ENCODE data around the gene INPP5A.

The INPP5A gene

DNA sequence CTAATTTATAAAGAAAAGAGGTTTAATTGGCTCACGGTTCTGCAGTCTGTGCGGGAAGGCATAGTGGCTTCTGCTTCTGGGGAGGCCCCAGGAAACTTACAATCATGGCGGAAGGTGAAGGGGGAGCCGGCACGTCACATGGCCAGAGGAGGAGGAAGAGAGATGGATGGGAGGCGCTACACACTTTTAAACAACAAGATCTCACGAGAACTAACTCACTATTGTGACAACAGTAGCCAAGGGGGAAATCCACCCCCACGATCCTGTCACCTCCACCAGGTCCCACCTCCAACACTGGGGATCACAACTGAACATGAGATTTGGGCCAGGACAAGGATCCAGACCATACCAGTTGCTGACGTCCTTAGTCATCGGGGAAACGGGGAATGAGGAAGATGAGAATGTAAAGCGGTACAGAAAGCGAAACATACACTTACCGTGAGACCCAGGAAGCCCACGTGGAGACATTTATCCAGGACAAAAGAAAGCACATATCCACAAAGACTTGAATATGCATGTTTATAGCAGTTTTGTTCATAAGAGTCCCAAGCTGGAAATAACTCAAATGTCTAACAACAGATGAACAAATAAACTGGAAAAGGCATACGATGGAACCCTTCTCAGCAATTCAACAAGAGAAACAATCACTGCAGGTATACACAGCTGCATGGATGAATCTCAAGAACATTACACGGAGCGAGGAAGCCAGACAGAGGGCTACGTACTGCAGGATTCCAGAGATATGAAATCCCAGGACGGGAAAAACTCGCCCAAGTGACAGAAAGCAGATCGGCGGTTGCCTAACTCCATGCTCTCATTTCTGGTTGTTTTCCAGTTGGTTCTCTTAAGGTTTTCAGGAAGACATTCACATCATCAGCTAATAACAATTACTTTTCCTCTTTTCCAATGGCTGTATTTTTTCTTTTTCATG lies 26.2 kb upstream of the INPP5A start:
- H3K9me3 ChIP-seq (ENCODE audit: control insufficient read depth, low read length), result no peaks in the 10 kb centered on the region
- no peaks in the 10 kb centered on the region for H3K36me3 ChIP-seq (ENCODE audit: control insufficient read depth, insufficient read depth, low read length)
- no peaks in the 10 kb centered on the region for H3K27me3 ChIP-seq (replicated peaks; ENCODE audit: control insufficient read depth, insufficient read depth, low read length, poor library complexity, severe bottlenecking)
- H3K4me3 ChIP-seq (ENCODE audit: insufficient read depth, low read depth, low read length, poor library complexity, severe bottlenecking), result no peak overlapping the region
- DNase-seq, result no peak
- no peak overlapping the region for H3K27ac ChIP-seq (ENCODE audit: insufficient read depth, low read length, poor library complexity, severe bottlenecking)
- H3K4me1 ChIP-seq (ENCODE audit: control insufficient read depth, insufficient read depth, low read length, poor library complexity, severe bottlenecking), result no peaks in the 10 kb centered on the region

- Histone ChIP-seq H3K4me1 (ENCODE audit: control insufficient read depth, insufficient read depth, low read length, poor library complexity, severe bottlenecking) (no peaks in the 10 kb centered on the region), H3K27ac (ENCODE audit: insufficient read depth, low read length, poor library complexity, severe bottlenecking) (no peak overlapping the region), H3K4me3 (ENCODE audit: insufficient read depth, low read depth, low read length, poor library complexity, severe bottlenecking) (no peak overlapping the region), H3K27me3 (replicated peaks; ENCODE audit: control insufficient read depth, insufficient read depth, low read length, poor library complexity, severe bottlenecking) (no peaks in the 10 kb centered on the region), H3K36me3 (ENCODE audit: control insufficient read depth, insufficient read depth, low read length) (no peaks in the 10 kb centered on the region), H3K9me3 (ENCODE audit: control insufficient read depth, low read length) (no peaks in the 10 kb centered on the region)
- DNase-seq, result no peak
Observed at GRCh38 chr10:132512052-132512442, 25.5 kb upstream of the INPP5A start.

GRCh38 chr10:132512693-132513345 lies 24.8 kb upstream of the INPP5A start:
- Histone ChIP-seq H3K9me3 (ENCODE audit: control insufficient read depth, low read length) (no peaks in the 10 kb centered on the region), H3K36me3 (ENCODE audit: control insufficient read depth, insufficient read depth, low read length) (no peaks in the 10 kb centered on the region), H3K4me3 (ENCODE audit: insufficient read depth, low read depth, low read length, poor library complexity, severe bottlenecking) (no peak overlapping the region), H3K27me3 (replicated peaks; ENCODE audit: control insufficient read depth, insufficient read depth, low read length, poor library complexity, severe bottlenecking) (no peaks in the 10 kb centered on the region), H3K4me1 (ENCODE audit: control insufficient read depth, insufficient read depth, low read length, poor library complexity, severe bottlenecking) (no peaks in the 10 kb centered on the region), H3K27ac (ENCODE audit: insufficient read depth, low read length, poor library complexity, severe bottlenecking) (no peak overlapping the region)
- no peak for DNase-seq

- no peaks in the 10 kb centered on the region for H3K27me3 ChIP-seq (replicated peaks; ENCODE audit: control insufficient read depth, insufficient read depth, low read length, poor library complexity, severe bottlenecking)
Observed at GRCh38 chr10:132514821-132515520, 22.6 kb upstream of the INPP5A start.

DNA sequence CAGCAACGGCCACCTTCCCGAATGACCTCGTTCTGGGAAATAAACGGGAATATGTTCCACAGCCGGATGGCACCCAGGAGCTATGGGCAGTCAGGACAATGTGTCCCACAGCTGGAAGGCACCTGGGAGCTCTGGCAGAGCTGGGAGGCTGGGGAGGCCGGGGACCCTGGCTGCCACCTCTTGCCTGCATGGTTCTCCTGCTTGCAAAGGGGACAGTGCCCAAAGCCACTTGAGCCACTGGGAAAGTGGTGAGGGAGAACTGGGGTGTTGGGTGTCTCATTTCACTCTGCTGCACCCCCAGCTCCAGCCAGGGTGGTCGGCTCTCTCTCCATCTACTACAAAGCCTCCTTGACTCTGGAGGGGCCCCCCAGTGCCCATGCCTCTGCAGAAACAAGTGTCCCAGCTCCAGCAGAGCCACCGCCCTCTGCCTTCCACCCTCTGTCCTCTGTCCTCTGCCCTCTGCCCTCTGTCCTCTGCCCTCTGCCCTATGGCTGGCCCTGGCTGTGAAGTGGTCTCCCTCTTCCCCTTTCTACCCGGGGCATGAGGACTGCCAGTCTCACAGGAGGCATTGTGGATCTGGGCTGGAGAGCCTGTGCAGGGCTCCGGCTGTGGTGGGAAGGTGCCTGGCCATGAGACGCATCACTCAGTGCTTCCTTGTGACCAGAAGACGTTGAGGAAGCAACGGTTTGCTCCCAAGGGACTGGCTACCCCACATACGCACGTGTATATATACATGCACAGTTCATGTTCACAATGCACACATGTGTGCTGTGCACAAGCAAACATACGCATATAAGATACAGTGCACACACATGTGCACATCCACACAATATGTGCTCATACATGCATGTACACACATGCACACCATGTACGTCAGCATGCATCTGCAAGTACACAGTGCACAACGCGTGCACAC lies 21.5 kb upstream of the INPP5A start:
- H3K4me1 ChIP-seq (ENCODE audit: control insufficient read depth, insufficient read depth, low read length, poor library complexity, severe bottlenecking), result no peaks in the 10 kb centered on the region
- H3K27me3 ChIP-seq (replicated peaks; ENCODE audit: control insufficient read depth, insufficient read depth, low read length, poor library complexity, severe bottlenecking), result no peaks in the 10 kb centered on the region
- H3K27ac ChIP-seq (ENCODE audit: insufficient read depth, low read length, poor library complexity, severe bottlenecking), result no peak overlapping the region
- DNase-seq, result no peak
- no peaks in the 10 kb centered on the region for H3K9me3 ChIP-seq (ENCODE audit: control insufficient read depth, low read length)
- no peak overlapping the region for H3K4me3 ChIP-seq (ENCODE audit: insufficient read depth, low read depth, low read length, poor library complexity, severe bottlenecking)
- no peaks in the 10 kb centered on the region for H3K36me3 ChIP-seq (ENCODE audit: control insufficient read depth, insufficient read depth, low read length)

More at GRCh38 chr10:132514821-132515520, 22.6 kb upstream of the INPP5A start:
- no peaks in the 10 kb centered on the region for H3K4me1 ChIP-seq (ENCODE audit: control insufficient read depth, insufficient read depth, low read length, poor library complexity, severe bottlenecking)
- H3K4me3 ChIP-seq (ENCODE audit: insufficient read depth, low read depth, low read length, poor library complexity, severe bottlenecking), result no peak overlapping the region
- DNase-seq, result no peak
- no peak overlapping the region for H3K27ac ChIP-seq (ENCODE audit: insufficient read depth, low read length, poor library complexity, severe bottlenecking)
- no peaks in the 10 kb centered on the region for H3K36me3 ChIP-seq (ENCODE audit: control insufficient read depth, insufficient read depth, low read length)
- no peaks in the 10 kb centered on the region for H3K9me3 ChIP-seq (ENCODE audit: control insufficient read depth, low read length)

DNA sequence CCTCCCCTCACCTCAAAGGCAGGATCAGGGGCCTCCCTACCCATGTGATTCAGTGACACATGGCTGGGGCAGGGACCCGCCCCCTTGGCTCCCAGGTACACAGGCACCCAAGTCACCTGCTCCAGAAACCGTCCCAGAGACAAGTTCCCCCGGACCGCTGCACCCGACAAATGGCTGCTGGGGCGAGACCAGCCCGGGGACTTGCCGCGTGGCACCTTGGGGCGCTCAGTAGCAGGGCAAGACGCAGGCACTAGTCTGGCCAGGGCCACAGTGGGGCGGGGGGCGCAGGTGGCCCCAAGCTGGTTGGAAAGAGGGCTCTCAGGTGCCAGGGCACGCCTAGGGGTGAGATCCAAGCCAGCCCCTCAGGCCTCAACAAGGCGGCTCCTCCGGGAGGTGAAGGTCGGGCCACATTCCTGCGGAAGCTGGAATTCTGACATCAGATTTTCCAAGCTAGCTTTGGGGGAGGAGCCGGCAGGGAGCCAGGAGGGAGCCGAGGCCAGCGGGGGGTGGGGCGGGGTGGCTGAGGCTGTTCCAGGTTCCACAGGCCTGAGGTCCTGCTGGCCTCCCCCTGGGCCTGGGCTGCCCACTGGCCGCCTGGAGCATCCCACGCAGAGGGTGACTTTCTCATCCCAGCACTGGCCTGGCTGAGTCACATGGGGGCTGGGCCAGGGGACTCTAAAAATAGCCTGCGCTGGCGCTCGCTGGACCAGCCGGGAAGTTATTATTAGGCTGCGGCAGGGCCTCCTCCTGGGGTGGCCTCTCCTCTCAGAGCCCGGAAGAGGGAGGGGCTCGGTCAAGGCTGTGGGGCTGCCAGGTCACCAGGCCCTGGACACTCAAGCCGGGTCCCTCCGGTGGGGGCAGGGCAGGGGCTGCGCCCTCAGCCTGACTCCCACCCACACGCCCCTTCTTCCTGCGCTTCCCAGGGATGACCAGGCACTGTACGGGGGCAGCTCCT lies 20.5 kb upstream of the INPP5A start:
- H3K4me3 ChIP-seq (ENCODE audit: insufficient read depth, low read depth, low read length, poor library complexity, severe bottlenecking), result no peak overlapping the region

GRCh38 chr10:132517951-132518521 lies 19.6 kb upstream of the INPP5A start:
- DNase-seq, result no peak
- Histone ChIP-seq H3K27ac (ENCODE audit: insufficient read depth, low read length, poor library complexity, severe bottlenecking) (no peak overlapping the region), H3K4me3 (ENCODE audit: insufficient read depth, low read depth, low read length, poor library complexity, severe bottlenecking) (no peak overlapping the region), H3K36me3 (ENCODE audit: control insufficient read depth, insufficient read depth, low read length) (no peaks in the 10 kb centered on the region), H3K9me3 (ENCODE audit: control insufficient read depth, low read length) (no peaks in the 10 kb centered on the region), H3K4me1 (ENCODE audit: control insufficient read depth, insufficient read depth, low read length, poor library complexity, severe bottlenecking) (no peaks in the 10 kb centered on the region), H3K27me3 (replicated peaks; ENCODE audit: control insufficient read depth, insufficient read depth, low read length, poor library complexity, severe bottlenecking) (no peaks in the 10 kb centered on the region)

More for the DNA sequence above, 20.5 kb upstream of the INPP5A start:
- no peaks in the 10 kb centered on the region for H3K9me3 ChIP-seq (ENCODE audit: control insufficient read depth, low read length)
- no peaks in the 10 kb centered on the region for H3K4me1 ChIP-seq (ENCODE audit: control insufficient read depth, insufficient read depth, low read length, poor library complexity, severe bottlenecking)
- H3K27ac ChIP-seq (ENCODE audit: insufficient read depth, low read length, poor library complexity, severe bottlenecking), result no peak overlapping the region
- H3K27me3 ChIP-seq (replicated peaks; ENCODE audit: control insufficient read depth, insufficient read depth, low read length, poor library complexity, severe bottlenecking), result no peaks in the 10 kb centered on the region
- no peaks in the 10 kb centered on the region for H3K36me3 ChIP-seq (ENCODE audit: control insufficient read depth, insufficient read depth, low read length)
- no peak for DNase-seq

DNA sequence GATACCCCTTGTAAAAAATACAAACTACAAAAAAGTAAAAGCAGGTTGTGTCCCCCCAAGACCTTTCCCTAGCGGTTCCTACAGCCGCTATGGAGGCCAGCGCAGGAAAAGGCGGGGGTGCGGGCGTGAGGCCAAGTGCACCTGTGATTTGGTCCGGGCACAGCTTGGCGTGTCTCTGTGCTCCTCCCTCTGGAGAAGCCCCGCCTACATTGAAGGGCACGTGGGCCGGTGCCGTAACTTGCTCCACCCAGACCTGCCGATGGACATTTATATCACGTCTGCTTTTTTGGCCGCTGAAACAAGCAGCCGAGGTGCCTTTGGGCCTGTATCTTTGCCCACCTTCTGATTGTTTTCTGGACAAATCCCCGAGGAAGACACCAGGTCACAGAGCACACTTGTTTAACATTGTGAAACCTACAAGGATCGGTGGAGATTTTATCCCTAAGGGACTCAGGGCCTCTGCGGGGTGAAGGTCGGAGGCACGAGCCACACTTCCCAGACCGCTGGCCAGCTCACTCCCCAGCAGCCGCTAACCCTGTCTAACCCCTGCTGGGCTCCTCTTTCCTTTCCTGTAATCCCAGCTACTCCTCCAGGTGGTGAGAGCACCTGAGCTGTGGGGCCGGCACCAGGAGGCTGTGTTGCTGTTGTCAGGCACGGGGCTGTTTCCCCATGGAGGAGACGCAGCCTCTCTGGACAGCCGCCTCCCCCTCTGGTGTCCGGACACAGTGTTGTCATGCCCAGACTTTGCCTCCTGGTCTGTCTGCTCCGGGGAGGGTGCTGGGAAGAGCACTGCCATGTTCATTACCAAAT lies 18.8 kb upstream of the INPP5A start:
- Histone ChIP-seq H3K27ac (ENCODE audit: insufficient read depth, low read length, poor library complexity, severe bottlenecking) (no peak overlapping the region), H3K36me3 (ENCODE audit: control insufficient read depth, insufficient read depth, low read length) (no peaks in the 10 kb centered on the region), H3K4me3 (ENCODE audit: insufficient read depth, low read depth, low read length, poor library complexity, severe bottlenecking) (no peak overlapping the region), H3K9me3 (ENCODE audit: control insufficient read depth, low read length) (no peaks in the 10 kb centered on the region), H3K4me1 (ENCODE audit: control insufficient read depth, insufficient read depth, low read length, poor library complexity, severe bottlenecking) (no peaks in the 10 kb centered on the region), H3K27me3 (replicated peaks; ENCODE audit: control insufficient read depth, insufficient read depth, low read length, poor library complexity, severe bottlenecking) (no peaks in the 10 kb centered on the region)
- DNase-seq, result no peak
